ENCODE results near the gene CUTC.

The CUTC gene

GRCh38 chr10:99775850-99776249, 43.8 kb downstream of the CUTC start:
- TF ChIP-seq ZFX (IDR thresholded peaks at IDR 0.05), result no peak
- no peak for TF ChIP-seq CTCF (conservative IDR thresholded peaks at IDR 0.05)
- H3K27ac ChIP-seq, result no peak overlapping the region

GRCh38 chr10:99777918-99778714, 46.1 kb downstream of the CUTC start:
- H3K27ac ChIP-seq, result no peak overlapping the region
- TF ChIP-seq ZFX (IDR thresholded peaks at IDR 0.05), result no peak
- TF ChIP-seq CTCF (conservative IDR thresholded peaks at IDR 0.05), result no peak

GRCh38 chr10:99779335-99779734, 47.3 kb downstream of the CUTC start:
- no peak overlapping the region for H3K27ac ChIP-seq
- TF ChIP-seq CTCF (conservative IDR thresholded peaks at IDR 0.05) (no peak), ZFX (IDR thresholded peaks at IDR 0.05) (no peak)

- H3K27ac ChIP-seq, result no peak overlapping the region
Observed at GRCh38 chr10:99781734-99782429, 49.8 kb downstream of the CUTC start.

GRCh38 chr10:99782447-99783286, 50.6 kb downstream of the CUTC start, which contains the start of gene ABCC2:
TSS of gene ABCC2 (plus strand) at chr10:99782640. CDS start at chr10:99782845, 205 bp downstream.
- TF ChIP-seq CTCF (conservative IDR thresholded peaks at IDR 0.05), result no peak
- no peak within 1 kb of the TSS for H3K27ac ChIP-seq

More at GRCh38 chr10:99781734-99782429, 49.8 kb downstream of the CUTC start:
- TF ChIP-seq ZFX (IDR thresholded peaks at IDR 0.05), result no peak
- TF ChIP-seq CTCF (conservative IDR thresholded peaks at IDR 0.05), result no peak

GRCh38 chr10:99784016-99784726, 52.1 kb downstream of the CUTC start:
- TF ChIP-seq CTCF (conservative IDR thresholded peaks at IDR 0.05) (no peak), ZFX (IDR thresholded peaks at IDR 0.05) (no peak)
- no peak overlapping the region for H3K27ac ChIP-seq
